Measurements from ENCODE around the gene DOCK9.

The DOCK9 gene

DNA sequence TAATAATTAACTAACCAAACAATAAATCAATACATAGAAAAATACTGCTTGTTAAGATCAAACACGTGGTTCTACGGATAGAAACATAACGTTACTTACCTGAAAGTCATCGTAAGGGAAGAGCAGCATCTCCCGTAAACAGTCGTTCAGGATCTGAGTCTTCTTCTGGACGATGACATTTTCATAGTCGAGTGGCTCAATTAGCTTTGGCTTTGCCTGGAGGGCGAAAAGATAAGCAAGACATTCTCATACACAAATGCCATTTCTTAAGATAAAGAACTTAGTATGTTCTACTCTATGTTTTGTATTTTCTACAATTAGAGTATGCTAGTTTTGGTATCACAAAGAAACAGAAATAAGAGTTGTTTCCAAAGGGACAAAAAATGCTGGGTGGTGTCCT is 22.5 kb downstream of the DOCK9 start:
- Histone ChIP-seq H4K20me1 (ENCODE audit: insufficient read depth) (no peaks in the 10 kb centered on the region), H3K9ac (no peak overlapping the region), H3K27ac (no peak overlapping the region), H2AFZ (ENCODE audit: low read depth) (no peak overlapping the region), H3K36me3 (ENCODE audit: insufficient read depth) (no peaks in the 10 kb centered on the region), H3K79me2 (ENCODE audit: insufficient read depth, low read depth) (no peaks in the 10 kb centered on the region), H3K4me3 (IDR thresholded peaks at IDR 0.05; ENCODE audit: insufficient read depth, low read depth, low read length) (no peak overlapping the region), H3K4me2 (no peak overlapping the region), H3K4me1 (ENCODE audit: low read depth, poor library complexity, severe bottlenecking) (no peaks in the 10 kb centered on the region), H3K27me3 (ENCODE audit: insufficient read depth, low read depth) (no peaks in the 10 kb centered on the region)
- TF ChIP-seq, protein P1, sequence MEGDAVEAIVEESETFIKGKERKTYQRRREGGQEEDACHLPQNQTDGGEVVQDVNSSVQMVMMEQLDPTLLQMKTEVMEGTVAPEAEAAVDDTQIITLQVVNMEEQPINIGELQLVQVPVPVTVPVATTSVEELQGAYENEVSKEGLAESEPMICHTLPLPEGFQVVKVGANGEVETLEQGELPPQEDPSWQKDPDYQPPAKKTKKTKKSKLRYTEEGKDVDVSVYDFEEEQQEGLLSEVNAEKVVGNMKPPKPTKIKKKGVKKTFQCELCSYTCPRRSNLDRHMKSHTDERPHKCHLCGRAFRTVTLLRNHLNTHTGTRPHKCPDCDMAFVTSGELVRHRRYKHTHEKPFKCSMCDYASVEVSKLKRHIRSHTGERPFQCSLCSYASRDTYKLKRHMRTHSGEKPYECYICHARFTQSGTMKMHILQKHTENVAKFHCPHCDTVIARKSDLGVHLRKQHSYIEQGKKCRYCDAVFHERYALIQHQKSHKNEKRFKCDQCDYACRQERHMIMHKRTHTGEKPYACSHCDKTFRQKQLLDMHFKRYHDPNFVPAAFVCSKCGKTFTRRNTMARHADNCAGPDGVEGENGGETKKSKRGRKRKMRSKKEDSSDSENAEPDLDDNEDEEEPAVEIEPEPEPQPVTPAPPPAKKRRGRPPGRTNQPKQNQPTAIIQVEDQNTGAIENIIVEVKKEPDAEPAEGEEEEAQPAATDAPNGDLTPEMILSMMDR (conservative IDR thresholded peaks at IDR 0.05; ENCODE audit: low read depth, low read length) = no peak

GRCh38 chr13:98954313-98954712 is 23.6 kb downstream of the DOCK9 start:
- Histone ChIP-seq H3K27ac (no peak overlapping the region), H3K27me3 (ENCODE audit: insufficient read depth, low read depth) (no peaks in the 10 kb centered on the region), H3K4me2 (no peak overlapping the region), H3K4me3 (IDR thresholded peaks at IDR 0.05; ENCODE audit: insufficient read depth, low read depth, low read length) (no peak overlapping the region), H3K79me2 (ENCODE audit: insufficient read depth, low read depth) (no peaks in the 10 kb centered on the region), H4K20me1 (ENCODE audit: insufficient read depth) (no peaks in the 10 kb centered on the region), H3K4me1 (ENCODE audit: low read depth, poor library complexity, severe bottlenecking) (no peaks in the 10 kb centered on the region), H3K9ac (no peak overlapping the region), H3K36me3 (ENCODE audit: insufficient read depth) (no peaks in the 10 kb centered on the region), H2AFZ (ENCODE audit: low read depth) (no peak overlapping the region)
- TF ChIP-seq, protein P1 (conservative IDR thresholded peaks at IDR 0.05; ENCODE audit: low read depth, low read length) = no peak

DNA sequence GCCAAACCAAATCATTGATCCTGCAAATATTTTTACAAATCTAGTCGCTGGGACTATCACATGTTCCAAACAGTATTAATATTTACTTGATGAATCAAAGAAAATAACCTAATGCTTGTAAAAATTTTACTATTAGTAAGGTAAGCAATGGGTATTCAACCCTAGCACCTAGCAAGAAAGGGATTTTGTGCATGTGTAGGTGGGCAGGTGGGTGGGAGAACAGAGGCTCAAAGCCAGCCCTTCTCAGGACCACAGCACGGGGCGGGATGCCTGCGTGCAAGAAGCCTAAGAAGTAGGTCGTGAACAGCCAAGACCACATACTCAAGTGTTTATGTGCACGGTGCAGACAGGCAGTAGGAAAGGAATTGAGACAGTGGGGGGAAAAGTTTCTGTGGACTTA is 26.6 kb downstream of the DOCK9 start:
- TF ChIP-seq, protein P1 (conservative IDR thresholded peaks at IDR 0.05; ENCODE audit: low read depth, low read length) = no peak
- no peak overlapping the region for H2AFZ ChIP-seq (ENCODE audit: low read depth)

DNA sequence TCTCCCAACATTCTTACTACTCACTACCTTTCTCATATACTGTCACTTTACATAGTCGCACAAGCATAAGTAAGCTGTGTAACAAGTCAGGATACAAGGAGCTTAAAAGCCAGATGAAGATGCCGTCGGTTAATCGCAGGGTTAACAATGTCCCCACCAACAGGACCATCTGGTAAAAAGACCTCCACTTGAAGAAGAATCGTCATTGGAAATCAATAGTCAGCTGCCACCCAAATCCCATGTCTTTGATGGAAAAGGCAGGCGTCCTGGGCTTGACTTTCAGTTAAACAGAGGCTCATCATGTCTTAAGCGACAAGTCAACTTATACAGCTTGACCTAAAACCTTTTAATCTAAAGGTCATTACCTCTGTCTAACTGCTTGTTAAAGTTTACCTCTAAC is 27.2 kb downstream of the DOCK9 start:
- Histone ChIP-seq H3K4me3 (IDR thresholded peaks at IDR 0.05; ENCODE audit: insufficient read depth, low read depth, low read length) (no peak overlapping the region), H2AFZ (ENCODE audit: low read depth) (no peak overlapping the region), H3K4me2 (no peak overlapping the region), H3K36me3 (ENCODE audit: insufficient read depth) (no peaks in the 10 kb centered on the region), H3K79me2 (ENCODE audit: insufficient read depth, low read depth) (no peaks in the 10 kb centered on the region), H4K20me1 (ENCODE audit: insufficient read depth) (no peaks in the 10 kb centered on the region), H3K4me1 (ENCODE audit: low read depth, poor library complexity, severe bottlenecking) (no peaks in the 10 kb centered on the region), H3K27ac (no peak overlapping the region), H3K9ac (no peak overlapping the region), H3K27me3 (ENCODE audit: insufficient read depth, low read depth) (no peaks in the 10 kb centered on the region)
- TF ChIP-seq, protein P1 (conservative IDR thresholded peaks at IDR 0.05; ENCODE audit: low read depth, low read length) = no peak

More for the DNA sequence above, 26.6 kb downstream of the DOCK9 start:
- no peak overlapping the region for H3K9ac ChIP-seq
- no peaks in the 10 kb centered on the region for H3K36me3 ChIP-seq (ENCODE audit: insufficient read depth)
- no peak overlapping the region for H3K4me3 ChIP-seq (IDR thresholded peaks at IDR 0.05; ENCODE audit: insufficient read depth, low read depth, low read length)
- H3K79me2 ChIP-seq (ENCODE audit: insufficient read depth, low read depth) = no peaks in the 10 kb centered on the region
- no peak overlapping the region for H3K27ac ChIP-seq
- no peak overlapping the region for H3K4me2 ChIP-seq
- no peaks in the 10 kb centered on the region for H3K4me1 ChIP-seq (ENCODE audit: low read depth, poor library complexity, severe bottlenecking)
- no peaks in the 10 kb centered on the region for H3K27me3 ChIP-seq (ENCODE audit: insufficient read depth, low read depth)
- H4K20me1 ChIP-seq (ENCODE audit: insufficient read depth) = no peaks in the 10 kb centered on the region
